Measurements from ENCODE around the gene THOC2.

- TF ChIP-seq, protein P1, sequence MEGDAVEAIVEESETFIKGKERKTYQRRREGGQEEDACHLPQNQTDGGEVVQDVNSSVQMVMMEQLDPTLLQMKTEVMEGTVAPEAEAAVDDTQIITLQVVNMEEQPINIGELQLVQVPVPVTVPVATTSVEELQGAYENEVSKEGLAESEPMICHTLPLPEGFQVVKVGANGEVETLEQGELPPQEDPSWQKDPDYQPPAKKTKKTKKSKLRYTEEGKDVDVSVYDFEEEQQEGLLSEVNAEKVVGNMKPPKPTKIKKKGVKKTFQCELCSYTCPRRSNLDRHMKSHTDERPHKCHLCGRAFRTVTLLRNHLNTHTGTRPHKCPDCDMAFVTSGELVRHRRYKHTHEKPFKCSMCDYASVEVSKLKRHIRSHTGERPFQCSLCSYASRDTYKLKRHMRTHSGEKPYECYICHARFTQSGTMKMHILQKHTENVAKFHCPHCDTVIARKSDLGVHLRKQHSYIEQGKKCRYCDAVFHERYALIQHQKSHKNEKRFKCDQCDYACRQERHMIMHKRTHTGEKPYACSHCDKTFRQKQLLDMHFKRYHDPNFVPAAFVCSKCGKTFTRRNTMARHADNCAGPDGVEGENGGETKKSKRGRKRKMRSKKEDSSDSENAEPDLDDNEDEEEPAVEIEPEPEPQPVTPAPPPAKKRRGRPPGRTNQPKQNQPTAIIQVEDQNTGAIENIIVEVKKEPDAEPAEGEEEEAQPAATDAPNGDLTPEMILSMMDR (IDR thresholded peaks at IDR 0.05), result no peak
- TF ChIP-seq POLR2AphosphoS5 (IDR thresholded peaks at IDR 0.05), result no peak
- no peak for TF ChIP-seq EP300 (IDR thresholded peaks at IDR 0.05)
These were observed 121.9 kb downstream of the THOC2 start for GRCh38 chrX:123610915-123611314.

Data from upper lobe of left lung (tissue), 4 donors.